Esophagus squamous epithelium (tissue), 4 donors: ENCODE data around the gene RNF169.

Source experiments
- POLR2A ChIP-seq, 4 donors: fragments of 450-650 bp; IDR thresholded peaks; one replicate each; pipeline ENCODE4 v1.6.1; 2017; ENCODE audit warnings: antibody characterized with exemption in 4 of 4, mild to moderate bottlenecking in 4 of 4, moderate library complexity in 3 of 4
- TF ChIP-seq, protein P1 (sequence below), 6 experiments: fragments of 450-650 bp in 4 of 6; fragments of 200-600 bp in 2 of 6; sonication (generic) in 2 of 6; IDR thresholded peaks; one replicate each; pipeline ENCODE4 v1.5.1; 2016 to 2019; ENCODE audit warnings: antibody characterized with exemption in 6 of 6, mild to moderate bottlenecking in 4 of 6, moderate library complexity in 4 of 6

DNA sequence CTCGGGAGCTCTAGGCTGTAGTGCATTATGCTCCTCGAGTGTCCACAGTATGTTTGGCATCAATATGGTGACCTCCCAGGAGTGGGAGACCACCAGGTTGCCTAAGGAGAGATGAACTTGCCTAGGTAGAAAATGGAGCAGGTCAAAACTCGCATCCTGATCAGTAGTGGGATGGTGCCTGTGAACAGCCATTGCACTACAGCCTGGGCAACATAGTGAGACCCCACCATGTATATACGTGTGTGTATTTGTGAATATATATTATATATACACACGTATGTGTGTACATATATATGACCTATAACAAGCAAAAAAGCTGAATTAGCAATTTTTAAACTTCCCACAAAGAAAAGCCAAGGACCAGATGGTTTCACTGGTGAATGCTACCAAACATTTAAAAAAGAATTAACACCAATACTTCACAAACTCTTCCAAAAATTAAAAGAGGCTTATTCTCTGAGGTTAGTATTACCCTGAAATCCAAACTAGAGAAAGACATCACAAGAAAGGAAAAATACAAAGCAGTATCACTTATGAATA, 97.4 kb downstream of the RNF169 start:
- TF ChIP-seq, protein P1, sequence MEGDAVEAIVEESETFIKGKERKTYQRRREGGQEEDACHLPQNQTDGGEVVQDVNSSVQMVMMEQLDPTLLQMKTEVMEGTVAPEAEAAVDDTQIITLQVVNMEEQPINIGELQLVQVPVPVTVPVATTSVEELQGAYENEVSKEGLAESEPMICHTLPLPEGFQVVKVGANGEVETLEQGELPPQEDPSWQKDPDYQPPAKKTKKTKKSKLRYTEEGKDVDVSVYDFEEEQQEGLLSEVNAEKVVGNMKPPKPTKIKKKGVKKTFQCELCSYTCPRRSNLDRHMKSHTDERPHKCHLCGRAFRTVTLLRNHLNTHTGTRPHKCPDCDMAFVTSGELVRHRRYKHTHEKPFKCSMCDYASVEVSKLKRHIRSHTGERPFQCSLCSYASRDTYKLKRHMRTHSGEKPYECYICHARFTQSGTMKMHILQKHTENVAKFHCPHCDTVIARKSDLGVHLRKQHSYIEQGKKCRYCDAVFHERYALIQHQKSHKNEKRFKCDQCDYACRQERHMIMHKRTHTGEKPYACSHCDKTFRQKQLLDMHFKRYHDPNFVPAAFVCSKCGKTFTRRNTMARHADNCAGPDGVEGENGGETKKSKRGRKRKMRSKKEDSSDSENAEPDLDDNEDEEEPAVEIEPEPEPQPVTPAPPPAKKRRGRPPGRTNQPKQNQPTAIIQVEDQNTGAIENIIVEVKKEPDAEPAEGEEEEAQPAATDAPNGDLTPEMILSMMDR (IDR thresholded peaks at IDR 0.05) = no peak
- TF ChIP-seq POLR2A (IDR thresholded peaks at IDR 0.05) = no peak
